Subcutaneous adipose tissue (tissue), 4 donors: ENCODE data around the gene CASK. TPM values are rescaled to one million over a fixed set of nuclear protein-coding genes. Genes with fewer than 3 reads are reported as not detected.

Experiments
- CTCF ChIP-seq: fragments of 450-650 bp; IDR thresholded peaks from one replicate; pipeline ENCODE4 v1.5.1; 2016; ENCODE audit warnings: low read depth, mild to moderate bottlenecking, control low read depth, antibody characterized with exemption, moderate library complexity
- total RNA-seq, 4 donors: library from RNA; depleted of rRNA; stranded (reverse); fragments of >200 nt; gene quantifications; one replicate each; pipeline ENCODE4 v1.1.0, GENCODE V29; 2016

The CASK gene
- total RNA-seq, 4 donors from 2014 or later = 27.4 to 48.1 (median 32.5) TPM

DNA sequence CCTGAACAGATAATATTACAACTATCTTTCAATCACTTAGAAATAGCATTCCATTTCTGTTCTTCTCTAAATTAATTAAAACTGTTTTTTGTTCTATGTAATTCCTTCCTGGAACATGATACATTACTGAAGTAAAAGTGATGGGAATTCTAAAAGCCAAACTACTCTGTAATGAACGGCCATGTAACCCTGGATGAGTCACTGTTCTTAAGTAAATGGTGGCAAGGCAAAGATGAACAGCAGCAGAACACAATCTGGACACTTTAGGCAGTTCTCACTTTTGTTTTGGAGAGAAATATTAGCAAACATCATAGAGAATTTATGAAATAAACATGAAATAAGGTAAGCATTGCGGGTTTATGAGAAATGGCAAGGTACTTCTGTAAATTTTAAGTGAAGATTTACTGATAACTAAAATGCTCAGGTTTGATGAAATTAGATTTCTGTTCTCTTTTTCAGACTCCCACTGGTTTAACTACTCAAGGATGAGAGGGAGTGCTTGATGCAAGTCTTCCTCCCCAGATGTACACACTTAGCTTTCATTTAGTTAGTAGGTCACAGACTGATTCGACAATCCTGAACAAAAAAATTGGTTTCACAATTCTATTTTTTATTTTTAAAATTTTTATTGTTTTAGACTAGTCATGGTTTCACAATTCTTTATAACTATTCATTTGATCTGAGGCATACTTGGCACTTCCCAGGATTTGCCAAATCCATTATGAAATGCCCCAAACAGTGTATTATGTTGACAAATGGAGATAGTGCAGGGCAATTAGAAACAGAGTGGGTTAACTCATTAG is 200.3 kb downstream of the CASK start:
- TF ChIP-seq CTCF = no peak

DNA sequence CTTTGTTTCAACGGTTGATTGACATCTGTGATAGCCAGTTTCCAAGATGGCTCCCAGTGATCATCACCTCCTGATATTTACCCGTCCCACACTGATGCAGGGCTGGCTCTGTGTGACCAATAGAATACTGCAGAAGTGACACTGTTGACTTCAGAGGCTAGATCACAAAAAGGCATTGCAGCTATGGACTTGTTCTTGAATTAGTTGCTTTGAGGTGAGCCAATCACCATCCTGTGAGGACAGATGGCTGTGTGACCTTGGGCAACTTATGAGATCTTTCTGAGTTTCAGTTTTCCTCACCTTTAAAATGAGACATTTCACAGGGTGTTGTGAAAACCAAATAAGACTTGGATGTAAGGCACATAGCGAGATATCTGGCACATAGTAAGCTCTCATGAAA is 201.1 kb downstream of the CASK start:
- TF ChIP-seq CTCF = no peak

DNA sequence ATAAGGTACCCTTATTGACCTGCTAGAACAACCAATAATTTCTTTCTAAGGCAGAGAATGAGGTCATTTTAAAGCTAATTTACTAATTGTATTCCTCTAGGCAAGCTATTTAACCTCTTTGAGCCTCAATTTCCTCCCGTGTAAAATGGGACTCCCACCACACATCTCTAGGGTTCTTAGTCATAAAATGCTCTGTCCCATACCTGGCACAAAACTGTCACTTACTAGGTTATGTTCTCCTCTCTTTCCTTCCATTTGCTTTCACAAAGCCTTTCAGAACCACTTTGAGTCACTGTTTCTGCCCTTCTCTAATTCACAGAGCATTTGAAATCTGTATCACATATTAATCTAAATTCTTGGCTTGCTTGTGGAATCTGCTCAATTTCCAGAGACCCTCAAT is 201.8 kb downstream of the CASK start:
- TF ChIP-seq CTCF = no peak

DNA sequence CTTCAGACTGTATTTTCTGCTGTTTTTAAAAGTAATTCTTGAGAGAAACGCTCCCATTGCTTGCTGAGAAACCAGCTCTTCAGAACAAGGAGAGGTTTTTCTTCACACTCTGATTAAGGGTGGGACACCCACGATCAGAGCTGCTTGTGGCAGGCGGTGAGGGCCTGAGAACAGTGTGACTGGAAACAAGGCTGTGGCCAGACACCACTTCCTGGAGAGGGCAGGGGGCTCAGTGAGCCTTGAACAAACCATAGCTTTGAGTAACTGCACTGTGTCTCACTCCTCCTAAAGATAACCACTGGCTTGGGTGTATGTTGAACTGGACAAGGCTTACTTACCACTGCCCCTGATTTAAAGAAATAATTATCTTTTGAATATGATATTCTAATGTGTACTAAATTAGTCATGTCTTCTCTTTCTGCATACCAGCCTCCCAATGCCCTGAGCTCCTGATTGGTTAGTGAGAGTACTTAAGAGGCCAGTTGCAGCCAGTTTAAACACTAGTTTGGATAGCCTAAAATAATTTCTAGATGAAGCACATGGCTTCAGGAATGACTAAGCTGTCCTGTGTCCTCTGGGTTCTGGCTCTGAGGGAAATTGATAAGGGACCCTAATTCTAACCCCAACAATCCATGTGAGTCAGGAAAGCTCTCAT is 203.1 kb downstream of the CASK start:
- no peak for TF ChIP-seq CTCF

DNA sequence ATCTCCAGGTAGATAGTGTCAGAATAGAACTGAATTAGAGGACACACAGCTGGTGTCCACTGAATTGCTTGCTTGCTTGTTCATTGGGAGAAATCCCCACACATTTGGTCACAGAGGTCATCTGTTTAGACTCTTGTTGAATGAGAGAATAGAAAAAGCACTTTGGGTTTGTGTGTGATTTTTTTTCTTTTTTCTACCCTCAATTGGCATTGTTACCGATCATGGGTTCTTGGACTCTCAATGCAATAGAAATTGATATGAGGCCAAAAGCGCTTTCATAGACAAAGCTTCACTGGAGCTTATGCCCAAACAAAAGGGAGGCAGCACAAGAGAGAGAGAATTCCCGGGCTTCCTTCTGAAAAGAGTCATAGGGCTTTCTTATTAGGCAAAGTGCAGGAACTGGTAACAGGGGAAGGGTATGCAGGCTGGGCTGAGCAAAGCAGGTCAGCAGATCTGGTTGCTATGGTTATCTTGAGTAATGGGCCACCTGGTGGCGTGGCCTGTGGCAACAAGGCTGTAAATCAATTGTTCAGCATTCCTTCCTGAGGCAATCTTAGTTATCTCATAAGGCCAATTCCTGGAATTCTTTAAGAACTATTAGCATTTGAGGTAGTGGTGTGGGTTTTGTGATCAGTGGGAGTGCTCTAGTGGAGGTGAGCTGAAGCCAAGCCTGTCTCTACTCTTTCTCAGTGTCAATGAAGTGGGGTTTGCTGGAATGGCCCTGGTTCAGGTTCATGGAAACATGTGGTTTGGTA is 204.7 kb downstream of the CASK start:
- TF ChIP-seq CTCF = no peak

DNA sequence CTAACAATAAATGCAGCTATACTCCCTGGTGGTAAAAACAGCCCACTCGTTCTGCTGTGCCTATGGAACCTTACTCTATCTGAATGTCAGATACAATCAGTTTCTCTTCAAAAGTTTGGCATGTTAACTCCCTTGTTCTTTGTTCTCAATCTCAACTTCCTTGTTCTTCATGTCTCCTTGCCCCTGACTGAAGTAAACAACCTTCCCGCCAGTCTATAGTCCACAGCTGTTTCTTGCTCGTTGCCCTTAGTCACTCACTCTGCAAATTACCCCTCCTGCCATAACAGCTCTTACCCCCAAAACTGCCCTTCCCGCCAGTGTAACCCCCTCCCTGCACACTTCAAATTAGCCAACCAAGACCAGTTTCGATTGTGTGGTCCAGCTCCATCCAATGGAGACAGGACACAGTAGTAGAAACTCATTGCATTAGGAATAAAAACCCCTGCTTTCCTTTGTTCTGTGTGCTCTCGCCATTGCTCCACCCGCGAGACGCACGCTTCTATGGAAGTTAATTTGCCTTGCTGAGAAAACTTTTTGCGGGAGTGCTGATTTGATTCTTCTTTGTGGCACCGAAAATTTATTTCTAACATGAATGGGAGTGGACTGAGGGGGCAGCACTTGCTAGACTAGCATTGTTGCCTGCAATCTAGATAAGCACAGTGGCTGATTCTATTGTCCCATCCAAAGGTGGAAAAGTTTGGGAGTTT is 206.4 kb downstream of the CASK start:
- TF ChIP-seq CTCF = no peak
